IMR-90 (cell line): ENCODE data around the gene SLC17A8. TPM values are rescaled to one million over a fixed set of nuclear protein-coding genes. Genes with fewer than 3 reads are reported as not detected.
"Not testable (repeated sequence)": the region's sequence is repeated elsewhere in the genome, so short reads cannot be mapped to it uniquely, and the experiment has no call there.

Experiments used
- ATAC-seq: fragments of 200-7000 bp; cut with Tn5 transposase; 2 replicates; pipeline ENCODE4 v1.9.1; 2020; ENCODE audit warnings: low read depth, mild to moderate bottlenecking, moderate library complexity
- BruUV-seq: library from RNA; stranded (reverse); fragments of 400-500 nt; replicated peaks from 2 replicates; lab custom pipeline; 2021; lab: Mats Ljungman, UMichigan
- CTCF ChIA-PET: fragments of 300-600 bp; formaldehyde crosslinking; extraction: SDS; loops from one replicate; lab custom pipeline; 2021; ENCODE audit warnings: antibody characterized with exemption; lab: Yijun Ruan, JAX
- POLR2A ChIA-PET: fragments of 300-600 bp; sonication (Branson Sonifier 250); formaldehyde crosslinking; loops from one replicate; lab custom pipeline; 2022; ENCODE audit warnings: antibody characterized with exemption; ENCODE audit not compliant: unreplicated experiment; lab: Charles Lee
- DNase-seq: peaks from one replicate; pipeline ENCODE4 v3.0.0; 2013
- H2AFZ ChIP-seq: replicated peaks from 2 replicates; pipeline ENCODE3; 2013; ENCODE audit warnings: low read length, mild to moderate bottlenecking; ENCODE audit not compliant: poor library complexity
- H2AK5ac ChIP-seq: 2 replicates; pipeline ENCODE4 v1.6.1; 2013; ENCODE audit warnings: low read depth, low read length, inconsistent platforms
- H2AK9ac ChIP-seq: replicated peaks from 2 replicates; pipeline ENCODE3; 2013; ENCODE audit warnings: mild to moderate bottlenecking, low read depth, low read length, moderate library complexity; ENCODE audit not compliant: poor library complexity
- H2BK120ac ChIP-seq: 2 replicates; pipeline ENCODE4 v1.6.1; 2013; ENCODE audit warnings: low read depth, low read length, inconsistent platforms
- H2BK15ac ChIP-seq: 3 replicates; pipeline ENCODE4 v1.6.1; 2013; ENCODE audit warnings: low read depth, low read length, inconsistent platforms
- H2BK20ac ChIP-seq: 2 replicates; pipeline ENCODE4 v1.6.1; 2013; ENCODE audit warnings: low read depth, mild to moderate bottlenecking, inconsistent platforms, low read length, moderate library complexity
- H2BK5ac ChIP-seq: 2 replicates; pipeline ENCODE4 v1.6.1; 2013; ENCODE audit warnings: mild to moderate bottlenecking, low read depth, low read length, inconsistent platforms; ENCODE audit not compliant: poor library complexity, severe bottlenecking
- H3K14ac ChIP-seq: replicated peaks from 2 replicates; pipeline ENCODE4 v1.6.1; 2013; ENCODE audit warnings: low read depth, low read length, inconsistent platforms
- H3K18ac ChIP-seq: 2 replicates; pipeline ENCODE4 v1.6.1; 2013; ENCODE audit warnings: low read depth, low read length, control low read depth
- H3K23ac ChIP-seq: 2 replicates; pipeline ENCODE4 v1.6.1; 2013; ENCODE audit warnings: low read depth, low read length, inconsistent platforms
- H3K27ac ChIP-seq: 2 replicates; pipeline ENCODE4 v1.5.1; 2013; ENCODE audit warnings: mild to moderate bottlenecking, control low read depth, low read length; ENCODE audit not compliant: insufficient read depth
- H3K27me3 ChIP-seq: 2 replicates; pipeline ENCODE4 v1.6.1; 2013; ENCODE audit warnings: low read length; ENCODE audit not compliant: control insufficient read depth, insufficient read depth
- H3K36me3 ChIP-seq: 2 replicates; pipeline ENCODE4 v1.6.1; 2013; ENCODE audit warnings: low read length, mixed read lengths; ENCODE audit not compliant: control insufficient read depth, insufficient read depth
- H3K4ac ChIP-seq: 2 replicates; pipeline ENCODE4 v1.6.1; 2013; ENCODE audit warnings: low read depth, low read length, inconsistent platforms
- H3K4me1 ChIP-seq: 2 replicates; pipeline ENCODE4 v1.6.1; 2013; ENCODE audit warnings: low read length, mixed read lengths; ENCODE audit not compliant: control insufficient read depth, insufficient read depth
- H3K4me2 ChIP-seq: 2 replicates; pipeline ENCODE4 v1.6.1; 2013; ENCODE audit warnings: low read depth, mild to moderate bottlenecking, control low read depth, low read length, moderate library complexity
- H3K4me3 ChIP-seq: 2 replicates; pipeline ENCODE4 v1.5.1; 2013; ENCODE audit warnings: low read depth, mild to moderate bottlenecking, control low read depth, low read length, moderate library complexity; ENCODE audit not compliant: insufficient read depth
- H3K56ac ChIP-seq: 2 replicates; pipeline ENCODE4 v1.6.1; 2013; ENCODE audit warnings: low read length, inconsistent platforms; ENCODE audit not compliant: insufficient read depth; ENCODE audit errors: extremely low read depth
- H3K79me1 ChIP-seq, 2 experiments: 2 replicates each; pipeline ENCODE4 v1.6.1; 2013; ENCODE audit warnings: low read length in 2 of 2, inconsistent platforms in 1 of 2, low read depth in 1 of 2
- H3K9ac ChIP-seq: 2 replicates; pipeline ENCODE4 v1.6.1; 2013; ENCODE audit warnings: low read depth, low read length, control low read depth
- H3K9me1 ChIP-seq: 2 replicates; pipeline ENCODE4 v1.6.1; 2013; ENCODE audit warnings: low read length, inconsistent platforms; ENCODE audit not compliant: insufficient read depth
- H3K9me3 ChIP-seq: 2 replicates; pipeline ENCODE4 v1.6.1; 2013; ENCODE audit warnings: low read length; ENCODE audit not compliant: control insufficient read depth, insufficient read depth
- H4K20me1 ChIP-seq: 2 replicates; pipeline ENCODE4 v1.6.1; 2013; ENCODE audit warnings: low read length, inconsistent platforms; ENCODE audit not compliant: insufficient read depth
- H4K5ac ChIP-seq: 2 replicates; pipeline ENCODE4 v1.6.1; 2013; ENCODE audit warnings: mild to moderate bottlenecking, low read depth, low read length, control low read depth
- H4K8ac ChIP-seq, 2 experiments: 2 replicates each; pipeline ENCODE4 v1.6.1; 2013; ENCODE audit warnings: low read depth in 2 of 2, low read length in 2 of 2, control low read depth in 1 of 2, inconsistent platforms in 1 of 2
- H4K91ac ChIP-seq: 2 replicates; pipeline ENCODE4 v1.6.1; 2013; ENCODE audit warnings: low read depth, low read length, inconsistent platforms; ENCODE audit not compliant: insufficient read depth
- WGBS, 2 experiments: methylation state at CpG; one replicate each; pipeline versions ENCODE4 v1.1.5 to v1.1.7; 2013; ENCODE audit warnings: missing lambda C conversion rate in 2 of 2; ENCODE audit not compliant: insufficient read length in 1 of 2; ENCODE audit errors: extremely low coverage in 2 of 2; 5-methylcytosine and 5-hydroxymethylcytosine counted together
- dilution Hi-C: fragments of 300-500 bp; cut with HindIII; formaldehyde crosslinking; loops from one replicate; pipeline ENCODE4 v1.14.3; 2018; ENCODE audit warnings: low sequenced_read_pairs; ENCODE audit not compliant: unreplicated experiment
- in situ Hi-C: fragments of 300-500 bp; cut with MboI; formaldehyde crosslinking; loops from 3 replicates; pipeline ENCODE4 v1.14.3; 2019; ENCODE audit warnings: low sequenced_read_pairs, inconsistent platforms, mixed read lengths
- intact Hi-C: fragments of 100-400 bp; cut with micrococcal nuclease; formaldehyde crosslinking; loops from 2 replicates; pipeline ENCODE4 v1.10.0; 2022
- polyA plus RNA-seq, 3 experiments: library from polyadenylated mRNA; depleted of rRNA; stranded (reverse); fragments of >200 nt; gene quantifications; 2 replicates each; pipeline ENCODE4 v1.2.3, GENCODE V29; 2012; ENCODE audit warnings: low replicate concordance in 1 of 3
- total RNA-seq: library from RNA; depleted of rRNA; stranded (reverse); fragments of >200 nt; gene quantifications from 2 replicates; pipeline ENCODE4 v1.2.3, GENCODE V29; 2012

Gene SLC17A8
- total and polyA plus RNA-seq, 2 of the 4 experiments (the other 2 are of a cell fraction) = not detected

GRCh38 chr12:100344351-100344750 lies 12.5 kb upstream of the SLC17A8 start:
- H3K27ac ChIP-seq, intact Hi-C loops, H3K9me3 ChIP-seq, H2BK20ac ChIP-seq, H4K8ac ChIP-seq, H3K79me1 ChIP-seq, BruUV-seq, H4K20me1 ChIP-seq, H4K91ac ChIP-seq, POLR2A ChIA-PET, H3K14ac ChIP-seq, H3K4me3 ChIP-seq, H2BK5ac ChIP-seq, H2BK120ac ChIP-seq, H3K18ac ChIP-seq, H2AK9ac ChIP-seq, H3K4me2 ChIP-seq, H3K9me1 ChIP-seq, H3K23ac ChIP-seq, H3K4ac ChIP-seq, H3K27me3 ChIP-seq, H2BK15ac ChIP-seq, dilution Hi-C loops, DNase-seq, H2AK5ac ChIP-seq, H3K36me3 ChIP-seq, CTCF ChIA-PET, H3K56ac ChIP-seq, H3K4me1 ChIP-seq, H4K5ac ChIP-seq, H2AFZ ChIP-seq, ATAC-seq, in situ Hi-C loops, H3K9ac ChIP-seq: not testable (repeated sequence)
- 94% methylated on average over 9 of the region's 18 CpGs; no CpG with 5 or more reads in 1 of the 2 experiments for WGBS, 2 experiments
